HUES64 (cell line): ENCODE results near the gene KDM2A.

ENCODE experiments used
- H3K27ac ChIP-seq: 2 replicates; pipeline ENCODE4 v1.7.0; 2013; ENCODE audit warnings: low read depth, low read length, inconsistent platforms
- H3K27me3 ChIP-seq: 2 replicates; pipeline ENCODE4 v1.6.1; 2013; ENCODE audit warnings: mild to moderate bottlenecking, low read length; ENCODE audit not compliant: insufficient read depth
- H3K36me3 ChIP-seq: 2 replicates; pipeline ENCODE4 v1.6.1; 2013; ENCODE audit warnings: mild to moderate bottlenecking, low read length; ENCODE audit not compliant: insufficient read depth
- H3K4me1 ChIP-seq: 2 replicates; pipeline ENCODE4 v1.6.1; 2013; ENCODE audit warnings: mild to moderate bottlenecking, low read length, moderate library complexity; ENCODE audit not compliant: insufficient read depth
- H3K4me3 ChIP-seq: 2 replicates; pipeline ENCODE4 v1.5.1; 2013; ENCODE audit warnings: mild to moderate bottlenecking, low read length, moderate library complexity
- H3K9ac ChIP-seq: 2 replicates; pipeline ENCODE4 v1.6.1; 2013; ENCODE audit warnings: mild to moderate bottlenecking, low read depth, low read length
- H3K9me3 ChIP-seq: 2 replicates; pipeline ENCODE4 v1.6.1; 2013; ENCODE audit warnings: low read depth, low read length; ENCODE audit not compliant: insufficient read depth
- WGBS: fragments of 150-250, 120-280 bp; methylation state at CpG from one replicate; pipeline ENCODE4 v1.1.7; 2013; ENCODE audit warnings: missing lambda C conversion rate; 5-methylcytosine and 5-hydroxymethylcytosine counted together

Gene KDM2A

GRCh38 chr11:67289651-67290479 lies 170.8 kb downstream of the KDM2A start:
- Histone ChIP-seq H3K27me3 (no peaks in the 10 kb centered on the region), H3K36me3 (peaks cover 45% of the 10 kb centered on the region), H3K9ac (peak overlapping the region; percentile 65), H3K27ac (no peak overlapping the region), H3K4me3 (peak overlapping the region; percentile 78), H3K9me3 (no peaks in the 10 kb centered on the region), H3K4me1 (peaks cover 8% of the 10 kb centered on the region)
- WGBS, result 41% methylated on average over 36 of the region's 36 CpGs

GRCh38 chr11:67290801-67291200 lies 171.7 kb downstream of the KDM2A start:
- WGBS, result 94% methylated on average over 7 of the region's 7 CpGs
- H3K4me3 ChIP-seq, result no peak overlapping the region
- H3K4me1 ChIP-seq, result peaks cover 8% of the 10 kb centered on the region
- H3K27ac ChIP-seq, result no peak overlapping the region
- H3K9ac ChIP-seq, result no peak overlapping the region
- peaks cover 3% of the 10 kb centered on the region for H3K9me3 ChIP-seq
- peaks cover 40% of the 10 kb centered on the region for H3K36me3 ChIP-seq
- no peaks in the 10 kb centered on the region for H3K27me3 ChIP-seq

GRCh38 chr11:67291481-67292381 lies 172.7 kb downstream of the KDM2A start:
- H3K9me3 ChIP-seq, result peaks cover 8% of the 10 kb centered on the region
- no peak overlapping the region for H3K9ac ChIP-seq
- no peak overlapping the region for H3K27ac ChIP-seq
- H3K4me1 ChIP-seq, result peaks cover 8% of the 10 kb centered on the region
- no peaks in the 10 kb centered on the region for H3K27me3 ChIP-seq
- H3K4me3 ChIP-seq, result no peak overlapping the region
- peaks cover 46% of the 10 kb centered on the region for H3K36me3 ChIP-seq
- 95% methylated on average over 33 of the region's 33 CpGs for WGBS

GRCh38 chr11:67292671-67293070 lies 173.6 kb downstream of the KDM2A start:
- H3K9me3 ChIP-seq, result peaks cover 8% of the 10 kb centered on the region
- H3K27ac ChIP-seq, result no peak overlapping the region
- H3K9ac ChIP-seq, result no peak overlapping the region
- no peaks in the 10 kb centered on the region for H3K27me3 ChIP-seq
- peaks cover 6% of the 10 kb centered on the region for H3K4me1 ChIP-seq
- H3K36me3 ChIP-seq, result peaks cover 46% of the 10 kb centered on the region
- whole genome bisulfite sequencing, result 89% methylated on average over 1 of the region's 3 CpGs
- no peak overlapping the region for H3K4me3 ChIP-seq

GRCh38 chr11:67293090-67293489 lies 174.0 kb downstream of the KDM2A start:
- Histone ChIP-seq H3K4me3 (no peak overlapping the region), H3K36me3 (peaks cover 46% of the 10 kb centered on the region), H3K4me1 (peaks cover 2% of the 10 kb centered on the region), H3K9me3 (peaks cover 8% of the 10 kb centered on the region), H3K9ac (no peak overlapping the region), H3K27ac (no peak overlapping the region), H3K27me3 (no peaks in the 10 kb centered on the region)
- 93% methylated on average over 2 of the region's 3 CpGs for WGBS

- Histone ChIP-seq H3K36me3 (peaks cover 63% of the 10 kb centered on the region), H3K9ac (no peak overlapping the region), H3K27ac (no peak overlapping the region), H3K9me3 (peaks cover 8% of the 10 kb centered on the region), H3K4me1 (no peaks in the 10 kb centered on the region), H3K4me3 (no peak overlapping the region), H3K27me3 (no peaks in the 10 kb centered on the region)
- 94% methylated on average over 1 of the region's 1 CpG for WGBS
Measured at GRCh38 chr11:67295846-67296245, 176.8 kb downstream of the KDM2A start.

- WGBS, result 93% methylated on average over 7 of the region's 7 CpGs
- peaks cover under 1% of the 10 kb centered on the region; the same call in 1 of the 2 replicates for H3K27me3 ChIP-seq
- peaks cover 13% of the 10 kb centered on the region for H3K4me1 ChIP-seq
- peaks cover 47% of the 10 kb centered on the region for H3K36me3 ChIP-seq
- no peak overlapping the region for H3K9ac ChIP-seq
- H3K9me3 ChIP-seq, result peaks cover 8% of the 10 kb centered on the region
- H3K4me3 ChIP-seq, result no peak overlapping the region
- no peak overlapping the region for H3K27ac ChIP-seq
Measured at GRCh38 chr11:67298786-67299185, 179.7 kb downstream of the KDM2A start.

- Histone ChIP-seq H3K4me3 (no peak overlapping the region), H3K4me1 (peaks cover 15% of the 10 kb centered on the region), H3K27ac (no peak overlapping the region), H3K36me3 (peaks cover 42% of the 10 kb centered on the region), H3K9ac (no peak overlapping the region; the same call in 1 of the 2 replicates), H3K27me3 (peaks cover 9% of the 10 kb centered on the region), H3K9me3 (peaks cover 8% of the 10 kb centered on the region)
- WGBS, result 95% methylated on average over 29 of the region's 29 CpGs
Measured at GRCh38 chr11:67299471-67300191, 180.6 kb downstream of the KDM2A start.

GRCh38 chr11:67300256-67300755 lies 181.2 kb downstream of the KDM2A start:
- Histone ChIP-seq H3K4me3 (no peak overlapping the region), H3K27ac (no peak overlapping the region), H3K27me3 (peaks cover 11% of the 10 kb centered on the region), H3K4me1 (peaks cover 16% of the 10 kb centered on the region), H3K9me3 (peaks cover 8% of the 10 kb centered on the region), H3K36me3 (peaks cover 38% of the 10 kb centered on the region), H3K9ac (no peak overlapping the region)
- WGBS, result 93% methylated on average over 13 of the region's 13 CpGs

GRCh38 chr11:67300756-67301312 lies 181.8 kb downstream of the KDM2A start:
- H3K9ac ChIP-seq, result no peak overlapping the region
- peaks cover 16% of the 10 kb centered on the region for H3K4me1 ChIP-seq
- H3K27me3 ChIP-seq, result peaks cover 11% of the 10 kb centered on the region
- WGBS, result 94% methylated on average over 22 of the region's 22 CpGs
- peaks cover 5% of the 10 kb centered on the region for H3K9me3 ChIP-seq
- H3K27ac ChIP-seq, result no peak overlapping the region
- no peak overlapping the region for H3K4me3 ChIP-seq
- H3K36me3 ChIP-seq, result peaks cover 35% of the 10 kb centered on the region
